ENCODE measurements around the gene SLC49A4. TPM values are rescaled to one million over a fixed set of nuclear protein-coding genes. Genes with fewer than 3 reads are reported as not detected.

The SLC49A4 gene
- total RNA-seq, 1 experiment from 2014 or later: 10.2 TPM

GRCh38 chr3:122925756-122926155 is 130.9 kb downstream of the SLC49A4 start:
- ATAC-seq (no peak), DNase-seq (ENCODE audit: low spot score) (no peak)
- H3K36me3 Mint-ChIP-seq: no peaks in the 10 kb centered on the region
- H3K27me3 Mint-ChIP-seq (ENCODE audit: low read depth): peaks cover 8% of the 10 kb centered on the region
- H3K9me3 Mint-ChIP-seq: no peaks in the 10 kb centered on the region
- H3K4me3 Mint-ChIP-seq: no peak overlapping the region
- H3K27ac Mint-ChIP-seq: no peak overlapping the region
- no peak for TF ChIP-seq CREB1 (CRISPR knock-in tag; IDR thresholded peaks at IDR 0.05)
- TF ChIP-seq ATF6 (CRISPR knock-in tag; IDR thresholded peaks at IDR 0.05): no peak
- TF ChIP-seq ATF1 (CRISPR knock-in tag; IDR thresholded peaks at IDR 0.05): no peak
- no peak for TF ChIP-seq JUN (CRISPR knock-in tag; IDR thresholded peaks at IDR 0.05)
- TF ChIP-seq ETV6 (CRISPR knock-in tag; IDR thresholded peaks at IDR 0.05): no peak
- no peak for TF ChIP-seq MAX (CRISPR knock-in tag; IDR thresholded peaks at IDR 0.05)
- no peak for TF ChIP-seq TEAD4 (CRISPR knock-in tag; IDR thresholded peaks at IDR 0.05)
- TF ChIP-seq ZNF532 (CRISPR knock-in tag; IDR thresholded peaks at IDR 0.05; ENCODE audit: borderline replicate concordance): no peak
- no peak for TF ChIP-seq ELF4 (CRISPR knock-in tag; IDR thresholded peaks at IDR 0.05; ENCODE audit: low read depth)
- TF ChIP-seq MLX (CRISPR knock-in tag; IDR thresholded peaks at IDR 0.05): no peak
- ChIA-PET POLR2A (no interaction called here), CTCF (interaction anchor here (0.6 to 2.7 kb wide), 3 partner anchors 9 to 171 kb away, joined by 3 to 8 read pairs (median 3); no protein-coding TSS in a partner anchor)
- H3K4me1 Mint-ChIP-seq: no peaks in the 10 kb centered on the region

- ATAC-seq (no peak), DNase-seq (ENCODE audit: low spot score) (no peak)
- Mint-ChIP-seq H3K36me3 (no peaks in the 10 kb centered on the region), H3K4me3 (no peak overlapping the region), H3K4me1 (no peaks in the 10 kb centered on the region), H3K27ac (no peak overlapping the region), H3K27me3 (ENCODE audit: low read depth) (peaks cover 2% of the 10 kb centered on the region; the same call in 1 of the 2 replicates), H3K9me3 (no peaks in the 10 kb centered on the region)
- ChIA-PET POLR2A (no interaction called here), CTCF (interaction anchor here (0.6 to 2.7 kb wide), 3 partner anchors 10 to 171 kb away, joined by 3 to 8 read pairs (median 3); no protein-coding TSS in a partner anchor)
- TF ChIP-seq ZMAT4 (CRISPR knock-in tag; IDR thresholded peaks at IDR 0.05): no peak
- no peak for TF ChIP-seq FOXK1 (CRISPR knock-in tag; IDR thresholded peaks at IDR 0.05)
- no peak for TF ChIP-seq ATF2 (CRISPR knock-in tag; IDR thresholded peaks at IDR 0.05; ENCODE audit: borderline replicate concordance, low read depth)
- no peak for TF ChIP-seq HMGXB4 (CRISPR knock-in tag; IDR thresholded peaks at IDR 0.05)
- no peak for TF ChIP-seq HMGA2 (CRISPR knock-in tag; IDR thresholded peaks at IDR 0.05)
Observed at GRCh38 chr3:122926322-122926721, 131.5 kb downstream of the SLC49A4 start.
